Neuronal stem cell (in vitro differentiated cells): ENCODE measurements around the gene ARFGAP2. TPM values are rescaled to one million over a fixed set of nuclear protein-coding genes. Genes with fewer than 3 reads are reported as not detected.

ENCODE experiments used
- DNase-seq: peaks from one replicate; pipeline ENCODE4 v3.0.0-alpha.2; 2013; ENCODE audit warnings: low spot score
- H2AFZ ChIP-seq: one replicate; pipeline ENCODE4 v1.6.1; 2013; ENCODE audit warnings: mild to moderate bottlenecking, low read length, inconsistent platforms
- H2AK5ac ChIP-seq: 2 replicates; pipeline ENCODE4 v1.6.1; 2013; ENCODE audit warnings: low read depth, mild to moderate bottlenecking, inconsistent platforms, low read length, moderate library complexity, mixed read lengths
- H2BK120ac ChIP-seq: 2 replicates; pipeline ENCODE4 v1.6.1; 2013; ENCODE audit warnings: low read depth, mild to moderate bottlenecking, inconsistent platforms, low read length, moderate library complexity, mixed read lengths
- H2BK12ac ChIP-seq: one replicate; pipeline ENCODE4 v1.6.1; 2013; ENCODE audit warnings: low read length, inconsistent platforms
- H2BK15ac ChIP-seq: 2 replicates; pipeline ENCODE4 v1.6.1; 2013; ENCODE audit warnings: mild to moderate bottlenecking, low read length, inconsistent platforms, mixed read lengths
- H2BK5ac ChIP-seq: one replicate; pipeline ENCODE4 v1.6.1; 2013; ENCODE audit warnings: inconsistent platforms, mild to moderate bottlenecking, low read length, moderate library complexity
- H3K14ac ChIP-seq: one replicate; pipeline ENCODE4 v1.6.1; 2013; ENCODE audit warnings: low read length, inconsistent platforms
- H3K18ac ChIP-seq: 2 replicates; pipeline ENCODE4 v1.6.1; 2013; ENCODE audit warnings: low read length, inconsistent platforms
- H3K23ac ChIP-seq: 2 replicates; pipeline ENCODE4 v1.6.1; 2013; ENCODE audit warnings: low read depth, mild to moderate bottlenecking, mixed read lengths, low read length, inconsistent platforms; ENCODE audit not compliant: poor library complexity
- H3K27ac ChIP-seq: replicated peaks from 3 replicates; pipeline ENCODE4 v1.5.1; 2013; ENCODE audit warnings: low read length, inconsistent platforms
- H3K27me3 ChIP-seq, 3 experiments: 2 replicates each; pipeline ENCODE4 v1.6.1; 2013; ENCODE audit warnings: low read length in 3 of 3, mild to moderate bottlenecking in 2 of 3, inconsistent platforms in 1 of 3, low read depth in 1 of 3, mixed read lengths in 1 of 3, moderate library complexity in 1 of 3; ENCODE audit not compliant: control insufficient read depth in 3 of 3, insufficient read depth in 3 of 3
- H3K36me3 ChIP-seq, 2 donors: replicated peaks in 1 of 2; 2 replicates each; pipeline ENCODE4 v1.6.1; 2013; ENCODE audit warnings: low read length in 2 of 2; ENCODE audit not compliant: control insufficient read depth in 2 of 2, insufficient read depth in 2 of 2
- H3K4ac ChIP-seq: 2 replicates; pipeline ENCODE4 v1.6.1; 2013; ENCODE audit warnings: inconsistent platforms, mild to moderate bottlenecking, low read length, moderate library complexity
- H3K4me1 ChIP-seq, 2 donors: 1 replicate in 1 of 2; 2 replicates in 1 of 2; pipeline ENCODE4 v1.6.1; 2013; ENCODE audit warnings: low read length in 2 of 2, low read depth in 1 of 2; ENCODE audit not compliant: control insufficient read depth in 2 of 2, insufficient read depth in 1 of 2
- H3K4me2 ChIP-seq: one replicate; pipeline ENCODE4 v1.6.1; 2013; ENCODE audit warnings: mild to moderate bottlenecking, low read length, inconsistent platforms; ENCODE audit not compliant: insufficient read depth, poor library complexity, severe bottlenecking
- H3K4me3 ChIP-seq, 2 donors: 2 replicates each; pipeline ENCODE4 v1.5.1; 2013; ENCODE audit warnings: low read length in 2 of 2, mild to moderate bottlenecking in 2 of 2, inconsistent platforms in 1 of 2, moderate library complexity in 1 of 2
- H3K79me1 ChIP-seq: one replicate; pipeline ENCODE4 v1.6.1; 2013; ENCODE audit warnings: low read depth, mild to moderate bottlenecking, inconsistent platforms, low read length, moderate library complexity
- H3K9ac ChIP-seq: one replicate; pipeline ENCODE4 v1.6.1; 2013; ENCODE audit warnings: mild to moderate bottlenecking, low read depth, low read length, inconsistent platforms; ENCODE audit not compliant: poor library complexity
- H3K9me3 ChIP-seq, 2 donors: replicated peaks in 1 of 2; 2 replicates each; pipeline versions ENCODE3 to v1.6.1; 2013; ENCODE audit warnings: low read length in 2 of 2, mild to moderate bottlenecking in 2 of 2, inconsistent platforms in 1 of 2, low read depth in 1 of 2, mixed read lengths in 1 of 2, moderate library complexity in 1 of 2; ENCODE audit not compliant: control insufficient read depth in 2 of 2, insufficient read depth in 1 of 2
- H4K8ac ChIP-seq: one replicate; pipeline ENCODE4 v1.6.1; 2013; ENCODE audit warnings: low read depth, mild to moderate bottlenecking, inconsistent platforms, low read length, moderate library complexity
- H4K91ac ChIP-seq: one replicate; pipeline ENCODE4 v1.6.1; 2013; ENCODE audit warnings: low read length, low read depth, mild to moderate bottlenecking, inconsistent platforms; ENCODE audit not compliant: poor library complexity
- WGBS, 2 donors: extraction: QIAGEN DNeasy Blood & Tissue Kit; methylation state at CpG; one replicate each; pipeline ENCODE4 v1.1.7; 2013; ENCODE audit warnings: missing lambda C conversion rate in 2 of 2, mixed read lengths in 1 of 2; ENCODE audit not compliant: insufficient read length in 2 of 2, insufficient replicate concordance in 1 of 2; ENCODE audit errors: extremely low coverage in 2 of 2; 5-methylcytosine and 5-hydroxymethylcytosine counted together
- polyA plus RNA-seq, 2 experiments: library from polyadenylated mRNA; stranded (reverse); fragments of 200-250 nt; gene quantifications; one replicate each; pipeline ENCODE4 v1.2.3, GENCODE V29; 2013

Gene ARFGAP2
- polyA plus RNA-seq (2013, experiment 1 of 2), result 43.5 TPM
- 44.2 TPM for polyA plus RNA-seq (2013, experiment 2 of 2)

DNA sequence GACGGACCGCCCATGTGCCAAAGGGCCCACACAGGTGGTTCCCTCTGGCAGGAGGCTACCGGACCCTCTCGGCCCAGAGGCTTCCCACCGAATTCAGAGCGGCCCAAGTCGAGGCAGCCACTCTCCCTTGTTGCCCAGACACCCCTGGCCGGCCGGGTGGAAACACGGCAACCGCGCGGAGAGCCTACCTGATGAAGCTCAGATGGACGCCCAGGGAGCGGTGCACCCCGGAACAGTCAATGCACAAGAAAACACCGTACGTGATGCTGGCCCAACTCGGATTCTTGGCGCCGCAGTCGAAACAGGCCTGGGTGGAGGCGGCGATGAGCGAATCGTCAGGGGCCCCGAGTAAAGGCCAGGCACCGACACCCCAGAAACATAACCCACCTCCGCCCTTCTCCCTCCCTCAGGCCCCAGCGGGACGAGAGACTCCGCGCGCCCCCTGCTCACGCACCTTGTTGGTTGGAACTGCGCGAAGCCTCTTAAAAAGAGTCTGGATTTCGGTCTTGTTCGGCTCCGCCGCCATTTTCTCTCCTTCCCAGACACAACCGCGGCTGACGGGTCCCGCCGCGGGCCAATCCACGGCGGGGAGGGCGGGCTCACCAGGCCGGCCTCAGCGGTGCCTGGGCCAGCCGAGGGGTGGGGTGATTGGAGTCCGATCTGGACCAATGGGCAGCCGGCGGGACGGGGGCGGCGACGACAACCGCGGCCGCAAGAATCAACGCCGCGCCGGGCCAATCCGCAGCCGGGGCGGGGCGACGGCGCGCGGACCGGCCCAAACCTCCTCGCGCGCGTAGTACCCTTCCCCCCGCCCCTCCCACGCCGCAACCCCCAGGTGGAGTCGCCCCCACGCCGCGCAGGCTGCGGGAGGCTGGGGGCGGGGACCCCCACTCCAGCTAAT lies at the start of gene ARFGAP2:
Gene ARFGAP2, minus strand, starts transcription at position 552 of the 901 bp plus-strand sequence. Its CDS starts 26 bp downstream, at position 526.
- DNase-seq, result peak; percentile 93
- peak within 1 kb of the TSS; percentile 42 for H2BK15ac ChIP-seq
- peaks cover 8 to 15% of the 10 kb centered on the region in 2 donors for H3K4me1 ChIP-seq
- WGBS, 2 donors, result no CpG with 5 or more reads among the region's 89 CpGs
- peak within 1 kb of the TSS; percentile 48 for H2BK120ac ChIP-seq
- H3K4ac ChIP-seq, result no peak within 1 kb of the TSS
- H2AFZ ChIP-seq, result peak within 1 kb of the TSS; percentile 98
- H3K27ac ChIP-seq, result peak within 1 kb of the TSS; percentile 76
- H3K4me2 ChIP-seq, result peak within 1 kb of the TSS; percentile 96
- H3K27me3 ChIP-seq, result no peaks in the 10 kb centered on the region
- peak within 1 kb of the TSS; percentile 74 for H4K8ac ChIP-seq
- H4K91ac ChIP-seq, result peak within 1 kb of the TSS; percentile 65
- H3K14ac ChIP-seq, result peak within 1 kb of the TSS; percentile 60
- no peak within 1 kb of the TSS for H2BK12ac ChIP-seq
- peaks cover 27% of the 10 kb centered on the region for H3K79me1 ChIP-seq
- H3K18ac ChIP-seq, result peak within 1 kb of the TSS; percentile 92
- peak within 1 kb of the TSS; percentile 97 for H2AK5ac ChIP-seq
- no peaks in the 10 kb centered on the region for H3K9me3 ChIP-seq
- H3K36me3 ChIP-seq, result peaks cover 29 to 38% of the 10 kb centered on the region in 2 donors
- peak within 1 kb of the TSS; percentile 85 for H2BK5ac ChIP-seq
- H3K4me3 ChIP-seq, result peak within 1 kb of the TSS; percentile 90 to 92
- H3K9ac ChIP-seq, result peak within 1 kb of the TSS; percentile 90
- H3K23ac ChIP-seq, result peak within 1 kb of the TSS; percentile 21

DNA sequence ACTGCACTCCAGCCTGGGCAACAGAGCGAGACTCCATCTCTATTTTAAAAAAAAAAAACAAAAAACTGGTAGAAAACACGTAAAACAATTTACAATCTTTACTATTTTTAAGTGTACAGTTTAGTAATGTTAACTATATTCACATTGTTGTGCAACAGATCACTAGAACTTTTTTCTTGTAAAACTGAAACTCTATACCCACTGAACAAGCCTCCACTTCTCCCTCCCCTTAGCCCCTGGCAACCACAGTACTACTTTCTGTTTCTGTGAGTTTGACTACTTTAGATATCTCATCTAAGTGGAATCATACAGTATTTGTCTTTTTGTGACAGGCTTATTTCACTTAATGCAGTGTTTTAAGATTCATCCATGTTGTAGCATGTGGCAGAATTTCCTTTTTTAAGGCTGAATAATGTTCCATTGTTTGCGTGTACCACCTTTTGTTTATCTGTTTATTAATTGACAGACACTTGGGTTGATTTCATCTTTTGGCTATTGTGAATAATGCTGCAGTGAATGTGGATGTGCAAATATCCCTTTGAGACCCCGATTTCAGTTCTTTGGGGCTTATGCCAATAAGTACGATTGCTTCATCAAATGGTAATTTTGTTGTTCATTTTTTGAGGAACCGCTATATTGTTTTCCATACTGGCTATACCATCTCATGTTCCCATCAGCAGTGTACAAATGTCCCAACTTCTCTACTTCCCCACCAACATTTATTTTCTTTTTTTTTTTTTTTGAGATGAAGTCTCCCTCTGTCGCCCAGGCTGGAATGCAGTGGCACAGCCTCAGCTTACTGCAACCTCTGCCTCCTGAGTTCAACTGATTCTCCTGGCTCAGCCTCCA lies 49.1 kb upstream of the ARFGAP2 start:
- H2BK120ac ChIP-seq, result no peak overlapping the region
- H3K27ac ChIP-seq, result no peak overlapping the region
- no peak overlapping the region for H2AK5ac ChIP-seq
- H3K4ac ChIP-seq, result no peak overlapping the region
- no peak overlapping the region for H3K23ac ChIP-seq
- H2AFZ ChIP-seq, result no peak overlapping the region
- H2BK12ac ChIP-seq, result no peak overlapping the region
- no peaks in the 10 kb centered on the region for H3K4me1 ChIP-seq
- DNase-seq, result no peak
- H3K79me1 ChIP-seq, result peaks cover 3% of the 10 kb centered on the region
- H3K27me3 ChIP-seq, result no peaks in the 10 kb centered on the region
- H2BK15ac ChIP-seq, result no peak overlapping the region
- no peak overlapping the region for H3K9ac ChIP-seq
- H3K9me3 ChIP-seq, result no peaks in the 10 kb centered on the region
- WGBS, 2 donors, result no CpG with 5 or more reads among the region's 7 CpGs
- H3K18ac ChIP-seq, result no peak overlapping the region
- H4K8ac ChIP-seq, result no peak overlapping the region
- no peak overlapping the region for H3K14ac ChIP-seq
- H2BK5ac ChIP-seq, result no peak overlapping the region
- peaks cover 13 to 15% of the 10 kb centered on the region in 2 donors for H3K36me3 ChIP-seq
- H3K4me3 ChIP-seq, result no peak overlapping the region
- no peak overlapping the region for H4K91ac ChIP-seq
- H3K4me2 ChIP-seq, result no peak overlapping the region

DNA sequence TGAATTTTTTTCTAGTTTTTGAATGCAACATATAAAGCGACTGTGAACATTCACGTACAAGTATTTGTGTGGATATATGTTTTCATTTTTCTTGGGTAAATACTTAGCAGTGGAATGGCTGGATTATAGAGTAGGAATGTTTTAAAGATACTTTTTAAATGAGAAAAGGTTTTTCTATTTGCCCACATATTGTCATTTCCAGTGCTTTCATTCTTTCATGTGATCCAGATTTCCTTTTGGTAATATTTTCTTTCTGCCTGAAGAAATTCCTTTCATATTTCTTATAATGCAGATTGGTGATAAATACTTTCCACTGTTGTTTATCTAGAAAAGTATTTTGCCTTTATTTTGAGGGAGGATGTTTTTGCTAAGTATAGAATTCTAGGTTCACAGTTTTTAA lies 46.0 kb upstream of the ARFGAP2 start:
- H3K27me3 ChIP-seq, result no peaks in the 10 kb centered on the region
- H3K14ac ChIP-seq, result no peak overlapping the region
- H3K18ac ChIP-seq, result no peak overlapping the region
- no peak overlapping the region for H2AK5ac ChIP-seq
- no peaks in the 10 kb centered on the region for H3K9me3 ChIP-seq
- no peak overlapping the region for H3K4me2 ChIP-seq
- H2BK12ac ChIP-seq, result no peak overlapping the region
- no peak overlapping the region for H2BK5ac ChIP-seq
- peaks cover 11 to 15% of the 10 kb centered on the region in 2 donors for H3K36me3 ChIP-seq
- H2AFZ ChIP-seq, result no peak overlapping the region
- no peak for DNase-seq
- H3K23ac ChIP-seq, result no peak overlapping the region
- no peak overlapping the region for H4K91ac ChIP-seq
- H3K4ac ChIP-seq, result no peak overlapping the region
- no peak overlapping the region for H4K8ac ChIP-seq
- no peak overlapping the region for H3K4me3 ChIP-seq
- H3K79me1 ChIP-seq, result no peaks in the 10 kb centered on the region
- WGBS, 2 donors, result no CpG with 5 or more reads among the region's 2 CpGs
- peaks cover 0 to 10% of the 10 kb centered on the region in 2 donors for H3K4me1 ChIP-seq
- no peak overlapping the region for H2BK15ac ChIP-seq
- no peak overlapping the region for H2BK120ac ChIP-seq
- no peak overlapping the region for H3K9ac ChIP-seq
- H3K27ac ChIP-seq, result no peak overlapping the region
